SU-DHL-6 (cell line): ENCODE results near the gene PXDC1.

ENCODE experiments used
- EZH2phosphoT487 ChIP-seq: fragments of 200-600 bp; sonication (generic), shearing (Covaris generic); conservative IDR thresholded peaks from 2 replicates; pipeline ENCODE4 v1.6.1; 2018; ENCODE audit warnings: mild to moderate bottlenecking, antibody characterized with exemption, low read length, moderate library complexity, mixed read lengths
- TF ChIP-seq, protein P1 (sequence below): fragments of 200-600 bp; sonication (generic); IDR thresholded peaks from one replicate; pipeline ENCODE4 v1.5.1; 2017; ENCODE audit warnings: antibody characterized with exemption, mild to moderate bottlenecking, low read length, moderate library complexity; ENCODE audit not compliant: insufficient read depth, poor library complexity, severe bottlenecking

DNA sequence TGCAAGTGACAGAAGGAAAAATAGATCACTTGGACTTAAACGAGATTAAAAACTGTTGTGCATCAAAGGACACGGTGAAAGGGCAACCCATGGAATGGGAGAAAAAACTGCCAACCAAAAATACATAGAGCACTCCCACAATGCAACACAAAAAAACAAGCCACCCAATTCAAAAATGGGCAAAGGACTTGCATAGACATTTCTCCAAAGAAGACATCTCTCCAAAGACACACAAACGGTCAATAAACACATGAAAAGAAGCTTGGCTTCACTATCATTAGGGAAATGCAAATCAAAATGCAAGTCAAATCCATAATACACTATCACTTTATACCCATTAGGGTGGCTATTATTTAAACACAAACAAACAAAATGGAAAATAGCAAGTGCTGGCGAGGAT is 45.0 kb downstream of the PXDC1 start:
- TF ChIP-seq, protein P1, sequence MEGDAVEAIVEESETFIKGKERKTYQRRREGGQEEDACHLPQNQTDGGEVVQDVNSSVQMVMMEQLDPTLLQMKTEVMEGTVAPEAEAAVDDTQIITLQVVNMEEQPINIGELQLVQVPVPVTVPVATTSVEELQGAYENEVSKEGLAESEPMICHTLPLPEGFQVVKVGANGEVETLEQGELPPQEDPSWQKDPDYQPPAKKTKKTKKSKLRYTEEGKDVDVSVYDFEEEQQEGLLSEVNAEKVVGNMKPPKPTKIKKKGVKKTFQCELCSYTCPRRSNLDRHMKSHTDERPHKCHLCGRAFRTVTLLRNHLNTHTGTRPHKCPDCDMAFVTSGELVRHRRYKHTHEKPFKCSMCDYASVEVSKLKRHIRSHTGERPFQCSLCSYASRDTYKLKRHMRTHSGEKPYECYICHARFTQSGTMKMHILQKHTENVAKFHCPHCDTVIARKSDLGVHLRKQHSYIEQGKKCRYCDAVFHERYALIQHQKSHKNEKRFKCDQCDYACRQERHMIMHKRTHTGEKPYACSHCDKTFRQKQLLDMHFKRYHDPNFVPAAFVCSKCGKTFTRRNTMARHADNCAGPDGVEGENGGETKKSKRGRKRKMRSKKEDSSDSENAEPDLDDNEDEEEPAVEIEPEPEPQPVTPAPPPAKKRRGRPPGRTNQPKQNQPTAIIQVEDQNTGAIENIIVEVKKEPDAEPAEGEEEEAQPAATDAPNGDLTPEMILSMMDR: no peak
- no peak for TF ChIP-seq EZH2phosphoT487
